GM12872 (cell line): Measurements from ENCODE around the gene MTOR.

Experiments used
- TF ChIP-seq, protein P1 (sequence below): IDR thresholded peaks from 3 replicates; pipeline ENCODE4 v1.5.1; 2011; ENCODE audit warnings: low read depth, mild to moderate bottlenecking, low read length, moderate library complexity; ENCODE audit not compliant: insufficient read depth

The MTOR gene

GRCh38 chr1:11184973-11185372 is 77.4 kb downstream of the MTOR start:
- TF ChIP-seq, protein P1, sequence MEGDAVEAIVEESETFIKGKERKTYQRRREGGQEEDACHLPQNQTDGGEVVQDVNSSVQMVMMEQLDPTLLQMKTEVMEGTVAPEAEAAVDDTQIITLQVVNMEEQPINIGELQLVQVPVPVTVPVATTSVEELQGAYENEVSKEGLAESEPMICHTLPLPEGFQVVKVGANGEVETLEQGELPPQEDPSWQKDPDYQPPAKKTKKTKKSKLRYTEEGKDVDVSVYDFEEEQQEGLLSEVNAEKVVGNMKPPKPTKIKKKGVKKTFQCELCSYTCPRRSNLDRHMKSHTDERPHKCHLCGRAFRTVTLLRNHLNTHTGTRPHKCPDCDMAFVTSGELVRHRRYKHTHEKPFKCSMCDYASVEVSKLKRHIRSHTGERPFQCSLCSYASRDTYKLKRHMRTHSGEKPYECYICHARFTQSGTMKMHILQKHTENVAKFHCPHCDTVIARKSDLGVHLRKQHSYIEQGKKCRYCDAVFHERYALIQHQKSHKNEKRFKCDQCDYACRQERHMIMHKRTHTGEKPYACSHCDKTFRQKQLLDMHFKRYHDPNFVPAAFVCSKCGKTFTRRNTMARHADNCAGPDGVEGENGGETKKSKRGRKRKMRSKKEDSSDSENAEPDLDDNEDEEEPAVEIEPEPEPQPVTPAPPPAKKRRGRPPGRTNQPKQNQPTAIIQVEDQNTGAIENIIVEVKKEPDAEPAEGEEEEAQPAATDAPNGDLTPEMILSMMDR: no peak

- TF ChIP-seq, protein P1: no peak
These were observed 79.5 kb downstream of the MTOR start for GRCh38 chr1:11182884-11183283.

- TF ChIP-seq, protein P1: no peak
These were observed 82.0 kb downstream of the MTOR start for GRCh38 chr1:11180342-11180744.

- TF ChIP-seq, protein P1: no peak
These were observed 83.2 kb downstream of the MTOR start for GRCh38 chr1:11179125-11179524.

GRCh38 chr1:11178021-11179015 is 84.0 kb downstream of the MTOR start:
- TF ChIP-seq, protein P1: no peak

DNA sequence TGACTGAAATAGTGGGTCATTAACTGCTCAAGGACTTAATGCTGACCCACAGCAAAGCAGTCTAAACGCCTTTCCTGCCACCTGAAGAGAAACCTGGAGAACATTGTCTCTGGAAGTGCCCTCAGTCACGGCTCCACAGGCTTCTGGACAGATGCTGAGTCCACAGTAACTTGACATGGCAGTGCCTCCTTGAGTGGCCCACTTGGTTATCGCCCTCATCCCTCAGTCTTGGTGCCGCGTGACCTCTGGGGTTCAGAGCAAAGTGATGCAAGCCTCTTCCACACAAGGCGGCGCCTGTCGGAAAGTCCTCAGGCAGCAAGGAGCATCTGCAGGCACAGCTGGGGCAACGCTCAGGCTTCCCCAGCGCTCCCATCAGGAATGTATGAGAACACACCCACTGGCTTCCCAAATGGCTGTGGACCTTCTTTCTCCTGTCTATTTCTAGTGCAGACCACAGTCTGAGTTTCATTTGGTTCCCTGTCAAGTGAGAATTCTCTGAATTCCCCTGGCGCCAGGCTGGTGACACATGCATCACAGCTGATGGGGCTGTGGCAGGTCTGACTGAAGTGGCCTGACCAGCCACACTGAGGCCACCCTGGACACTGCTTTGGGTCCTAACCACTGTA is 86.2 kb downstream of the MTOR start:
- TF ChIP-seq, protein P1: no peak

DNA sequence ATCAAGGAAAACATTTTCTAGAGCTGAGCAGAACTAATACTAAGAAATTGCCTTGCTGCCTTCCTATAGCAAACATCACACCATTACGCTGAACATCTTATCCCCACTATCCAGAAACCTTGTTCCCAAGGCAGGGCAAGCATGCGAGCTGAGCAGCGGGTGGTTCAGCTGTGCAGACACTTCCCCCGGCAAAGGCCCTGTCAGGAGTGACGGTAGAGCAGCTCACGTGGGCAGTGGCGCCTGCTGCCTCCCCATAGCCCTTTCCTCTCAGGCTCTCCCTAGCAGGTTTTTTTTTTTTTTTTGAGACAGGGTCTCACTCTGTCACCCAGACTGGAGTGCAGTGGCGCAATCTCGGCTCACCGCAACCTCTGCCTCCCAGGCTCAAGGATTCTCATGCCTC is 86.9 kb downstream of the MTOR start:
- TF ChIP-seq, protein P1: no peak
